GM18508 (cell line): ENCODE measurements around the gene GZMA.
"Not testable (repeated sequence)": the region's sequence is repeated elsewhere in the genome, so short reads cannot be mapped to it uniquely, and the experiment has no call there.

Source experiments
- ATAC-seq: cut with Tn5 transposase; IDR thresholded peaks from one replicate; pipeline ENCODE4 v1.9.1; 2021; ENCODE audit warnings: moderate number of reproducible peaks; ENCODE audit not compliant: insufficient read depth, unreplicated experiment

The GZMA gene

GRCh38 chr5:55102348-55102747 lies at the start of gene GZMA:
Gene GZMA, plus strand, starts transcription at chr5:55102646. Its CDS starts 37 bp downstream, at chr5:55102683.
- ATAC-seq = no peak

GRCh38 chr5:55055183-55055582 lies 47.3 kb upstream of the GZMA start:
- ATAC-seq = no peak

- ATAC-seq = no peak
These were observed 40.2 kb upstream of the GZMA start for GRCh38 chr5:55062039-55062779.

GRCh38 chr5:55063220-55063863 lies 39.1 kb upstream of the GZMA start:
- ATAC-seq = no peak

- ATAC-seq = no peak
These were observed 38.5 kb upstream of the GZMA start for GRCh38 chr5:55063899-55064298.

GRCh38 chr5:55064523-55064922 lies 37.9 kb upstream of the GZMA start:
- ATAC-seq = no peak

GRCh38 chr5:55066277-55066676 lies 36.2 kb upstream of the GZMA start:
- ATAC-seq = no peak

- no peak for ATAC-seq
These were observed 31.5 kb upstream of the GZMA start for GRCh38 chr5:55070968-55071367.

GRCh38 chr5:55071413-55071812 lies 31.0 kb upstream of the GZMA start:
- no peak for ATAC-seq

- ATAC-seq = no peak
These were observed 29.8 kb upstream of the GZMA start for GRCh38 chr5:55072666-55073065.

- no peak for ATAC-seq
These were observed 29.2 kb upstream of the GZMA start for GRCh38 chr5:55073211-55073610.

- ATAC-seq = no peak
These were observed 20.9 kb upstream of the GZMA start for GRCh38 chr5:55081541-55081940.

- ATAC-seq = not testable (repeated sequence)
These were observed 13.1 kb upstream of the GZMA start for GRCh38 chr5:55089301-55089700.

GRCh38 chr5:55091011-55091410 lies 11.4 kb upstream of the GZMA start:
- ATAC-seq = not testable (repeated sequence)

GRCh38 chr5:55096182-55096581 lies 6.3 kb upstream of the GZMA start:
- ATAC-seq = no peak

- ATAC-seq = no peak
These were observed 5.6 kb upstream of the GZMA start for GRCh38 chr5:55096861-55097260.

- not testable (repeated sequence) for ATAC-seq
These were observed 1.3 kb upstream of the GZMA start for GRCh38 chr5:55101148-55101547.

GRCh38 chr5:55101556-55102276 lies 730 bp upstream of the GZMA start:
- ATAC-seq = no peak

- no peak for ATAC-seq
These were observed 1.8 kb downstream of the GZMA start for GRCh38 chr5:55104036-55104772.

GRCh38 chr5:55104946-55105701 lies 2.7 kb downstream of the GZMA start:
- no peak for ATAC-seq
